AG08395 (cell line): ENCODE measurements around the gene RAB1B.
"Not testable (repeated sequence)": the region's sequence is repeated elsewhere in the genome, so short reads cannot be mapped to it uniquely, and the experiment has no call there.

Source experiments
- DNase-seq: peaks from one replicate; pipeline ENCODE4 v3.0.0; 2012; ENCODE audit warnings: mixed read lengths, low spot score

The RAB1B gene

DNA sequence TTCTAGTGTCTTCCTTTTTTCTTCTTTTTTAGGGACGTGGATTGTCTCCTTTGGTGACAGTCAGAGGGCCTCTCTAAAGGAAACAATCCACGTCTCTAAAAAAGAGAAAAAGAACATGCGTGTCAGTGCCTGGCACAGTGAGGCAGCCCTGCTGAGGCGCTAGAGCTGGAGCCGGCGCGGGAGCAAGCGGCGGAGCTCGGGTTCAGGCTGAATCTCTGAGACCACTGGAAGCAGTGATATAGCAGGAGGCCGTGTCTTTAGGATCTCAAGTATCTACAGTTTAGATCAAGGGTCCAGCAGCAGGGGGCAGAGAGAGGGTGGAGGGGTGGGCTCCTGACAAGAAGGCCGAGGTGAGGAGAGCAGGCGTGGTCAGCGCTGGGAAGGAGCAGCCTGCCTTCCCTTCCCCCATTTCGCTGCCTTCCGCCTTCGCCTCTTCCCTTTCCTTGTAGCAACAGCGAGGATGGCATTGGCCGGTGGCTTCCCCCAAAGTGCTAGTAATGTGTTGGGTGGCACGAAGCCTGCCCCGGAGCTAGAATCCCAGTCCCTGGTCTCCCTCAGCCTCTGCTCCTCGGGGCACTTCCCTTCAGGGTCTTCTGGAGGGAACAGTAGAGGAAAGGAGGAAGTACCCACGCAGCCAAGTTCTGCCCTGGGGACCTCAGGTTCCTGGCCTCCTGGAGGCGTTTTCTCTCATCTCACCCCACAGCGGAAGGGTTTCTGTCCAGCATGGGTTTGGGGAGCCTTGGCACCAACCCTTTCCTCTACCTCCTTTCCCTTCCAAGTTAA, 28.2 kb upstream of the RAB1B start:
- DNase-seq, result no peak

- DNase-seq, result no peak
Observed at GRCh38 chr11:66240781-66241136, 27.7 kb upstream of the RAB1B start.

GRCh38 chr11:66242095-66242765, 26.2 kb upstream of the RAB1B start:
- no peak for DNase-seq

DNA sequence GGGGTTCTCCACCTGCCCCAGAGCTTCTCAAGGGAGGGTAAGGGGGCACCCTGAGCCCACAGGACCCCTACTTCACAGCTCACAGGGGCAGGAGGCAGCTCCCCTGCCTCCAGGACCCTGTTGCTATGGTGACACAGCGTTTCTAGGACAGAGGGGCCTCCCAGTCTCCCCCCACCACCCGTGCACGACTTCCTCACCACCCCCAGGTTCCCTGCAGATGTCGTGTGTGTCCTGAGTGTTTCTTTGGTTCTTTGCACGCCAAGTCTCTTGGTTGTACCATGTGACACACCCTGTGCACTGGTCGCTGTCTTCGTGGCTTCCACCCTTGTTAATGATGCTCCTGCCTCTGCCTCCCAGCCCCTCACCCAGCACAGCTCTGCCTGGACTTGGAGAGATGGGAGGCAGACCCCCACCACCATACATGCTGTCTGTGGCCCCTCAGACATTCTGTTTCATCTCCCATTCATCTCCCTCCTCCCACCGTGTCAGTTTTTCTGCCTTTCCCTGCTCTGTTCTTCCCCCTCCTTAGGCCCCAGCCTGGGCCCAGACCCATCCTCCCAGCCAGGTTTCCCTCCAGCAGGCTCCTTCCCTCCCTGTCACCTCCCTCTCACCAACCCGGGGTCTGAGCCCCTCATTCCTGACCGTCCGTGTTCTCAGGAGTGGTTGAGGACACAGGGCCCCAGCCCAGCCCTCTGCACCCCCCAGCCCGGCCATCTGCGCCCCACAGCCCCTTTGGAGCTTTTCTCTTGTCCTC, 24.5 kb upstream of the RAB1B start:
- no peak for DNase-seq

DNA sequence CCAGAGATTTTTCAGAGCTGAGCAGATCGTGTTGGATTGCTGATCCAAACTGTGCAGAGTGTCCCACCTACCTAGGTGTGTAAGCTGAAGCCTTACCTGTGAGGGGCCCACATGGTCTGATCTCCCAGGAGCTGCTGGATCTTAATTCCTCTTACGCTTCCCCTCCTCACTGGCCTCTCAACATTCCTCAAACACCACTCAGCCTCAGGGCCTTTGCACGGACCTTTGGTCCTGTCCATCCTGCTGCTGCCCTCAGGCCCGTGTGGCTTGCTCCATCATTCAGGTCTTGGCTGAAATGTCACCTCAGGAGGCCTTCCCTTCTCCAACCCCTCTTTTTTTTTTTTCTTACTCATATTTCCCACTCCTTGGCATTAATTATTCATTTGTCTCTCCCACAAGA, 21.1 kb upstream of the RAB1B start:
- DNase-seq, result no peak

DNA sequence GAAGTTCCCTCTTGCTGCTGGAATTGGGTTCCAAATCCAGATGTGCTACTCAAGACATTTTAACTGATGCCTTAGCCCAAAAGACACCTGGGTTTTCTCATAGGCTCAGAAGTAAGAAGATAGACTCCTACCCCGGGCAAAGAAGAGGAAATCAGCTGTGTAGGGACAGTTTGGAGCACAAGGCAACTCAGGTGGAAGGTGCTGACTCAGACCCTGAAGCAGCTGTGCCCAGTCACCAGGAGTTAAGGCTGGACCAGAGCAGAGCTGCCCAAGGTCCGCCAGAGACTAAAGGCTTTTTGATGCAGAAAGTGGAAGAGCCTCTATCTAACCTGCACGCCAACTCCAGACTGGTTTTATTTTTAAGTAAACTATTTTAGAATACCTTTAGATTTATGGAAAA, 20.6 kb upstream of the RAB1B start:
- DNase-seq, result no peak

DNA sequence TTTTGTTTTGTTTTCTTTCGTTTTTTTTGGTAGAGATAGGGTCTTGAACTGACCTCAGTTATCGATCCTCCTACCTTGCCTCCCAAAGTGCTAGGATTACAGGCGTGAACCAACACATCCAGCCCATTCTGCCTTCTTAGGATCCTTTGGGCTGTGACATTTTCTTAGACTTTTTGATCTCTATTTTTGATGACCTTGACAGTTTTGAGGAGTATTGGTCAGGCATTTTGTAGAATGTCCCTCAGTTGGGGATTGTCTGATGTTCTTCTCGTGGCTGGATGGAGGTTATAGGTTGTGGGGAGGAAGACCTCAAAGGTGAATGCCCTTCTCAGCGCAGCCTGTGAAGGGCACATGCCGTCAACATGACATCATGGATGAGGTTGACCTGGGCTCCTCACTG, 19.5 kb upstream of the RAB1B start:
- DNase-seq, result no peak

- DNase-seq, result no peak
Observed at GRCh38 chr11:66251809-66252208, 16.6 kb upstream of the RAB1B start.

DNA sequence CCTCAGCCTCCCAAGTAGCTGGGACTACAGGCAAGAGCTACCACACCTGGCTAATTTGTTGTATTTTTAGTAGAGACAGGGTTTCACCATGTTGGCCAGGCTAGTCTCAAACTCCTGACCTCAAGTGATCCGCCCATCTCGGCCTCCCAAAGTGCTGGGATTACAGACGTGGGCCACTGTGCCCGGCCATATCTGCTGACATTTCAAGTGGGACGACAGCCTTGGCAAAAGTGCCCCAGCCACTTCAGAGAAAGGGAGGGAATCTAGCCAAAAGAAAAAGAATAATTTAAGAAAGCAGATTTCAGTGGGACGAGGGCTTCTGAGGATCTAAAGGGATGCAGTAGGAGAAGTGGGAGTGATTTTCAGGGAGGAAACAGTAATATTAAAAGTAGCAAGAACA, 15.4 kb upstream of the RAB1B start:
- not testable (repeated sequence) for DNase-seq

DNA sequence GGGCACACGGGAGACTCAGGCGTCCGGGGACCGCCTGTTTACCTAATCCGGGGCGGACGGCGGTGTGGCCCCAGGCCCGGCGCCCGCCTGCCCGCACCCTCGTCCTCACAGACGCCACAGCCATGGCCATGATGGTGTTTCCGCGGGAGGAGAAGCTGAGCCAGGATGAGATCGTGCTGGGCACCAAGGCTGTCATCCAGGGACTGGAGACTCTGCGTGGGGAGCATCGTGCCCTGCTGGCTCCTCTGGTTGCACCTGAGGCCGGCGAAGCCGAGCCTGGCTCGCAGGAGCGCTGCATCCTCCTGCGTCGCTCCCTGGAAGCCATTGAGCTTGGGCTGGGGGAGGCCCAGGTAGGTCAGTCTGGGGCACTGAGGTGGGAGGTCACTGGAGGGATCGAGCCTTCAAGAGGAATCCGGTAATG, 10.0 kb upstream of the RAB1B start:
- no peak for DNase-seq

- no peak for DNase-seq
Observed at GRCh38 chr11:66259225-66259624, 9.2 kb upstream of the RAB1B start.

DNA sequence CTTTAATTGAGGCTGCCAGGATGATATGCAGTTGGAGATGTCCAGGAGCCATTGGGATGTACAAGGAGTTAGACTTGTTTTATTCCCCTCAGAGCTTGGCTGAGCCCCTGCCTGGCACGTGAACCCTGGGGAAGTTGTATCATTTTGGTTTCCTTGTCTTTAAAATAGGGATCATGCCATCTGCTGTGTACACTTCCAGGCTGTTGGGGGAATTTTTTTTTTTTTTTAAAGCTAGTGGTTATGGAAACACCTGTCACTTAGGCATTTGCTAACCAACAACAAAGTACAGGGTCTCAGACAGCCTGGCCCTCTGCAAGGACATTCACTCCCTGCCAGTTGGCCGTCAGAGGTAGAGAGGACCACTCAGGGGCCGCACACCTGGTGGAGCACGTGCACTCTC, 8.5 kb upstream of the RAB1B start:
- no peak for DNase-seq

- DNase-seq, result no peak
Observed at GRCh38 chr11:66261578-66261977, 6.9 kb upstream of the RAB1B start.

GRCh38 chr11:66262191-66262590, 6.2 kb upstream of the RAB1B start:
- DNase-seq, result no peak

- DNase-seq, result no peak
Observed at GRCh38 chr11:66262696-66263095, 5.7 kb upstream of the RAB1B start.

DNA sequence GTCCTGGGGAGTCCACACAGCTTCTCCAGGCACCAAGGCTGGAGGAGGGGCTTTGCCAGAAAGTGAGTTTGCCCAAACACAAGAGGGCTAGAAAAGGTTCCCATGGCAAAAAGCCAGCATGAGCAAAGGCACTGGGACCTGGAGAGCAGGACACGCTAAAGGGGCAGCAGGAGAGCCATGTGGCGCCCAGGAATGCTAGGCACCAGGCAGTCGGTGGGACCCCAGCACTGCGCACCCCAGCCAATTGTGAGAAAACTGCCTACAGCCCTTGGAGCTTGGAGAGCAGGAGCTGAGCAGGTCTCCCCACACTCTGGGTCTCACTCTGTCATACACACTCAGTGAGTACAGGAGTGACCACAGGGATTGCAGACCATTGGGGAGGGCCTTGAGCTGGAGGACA, 5.2 kb upstream of the RAB1B start:
- DNase-seq, result no peak

DNA sequence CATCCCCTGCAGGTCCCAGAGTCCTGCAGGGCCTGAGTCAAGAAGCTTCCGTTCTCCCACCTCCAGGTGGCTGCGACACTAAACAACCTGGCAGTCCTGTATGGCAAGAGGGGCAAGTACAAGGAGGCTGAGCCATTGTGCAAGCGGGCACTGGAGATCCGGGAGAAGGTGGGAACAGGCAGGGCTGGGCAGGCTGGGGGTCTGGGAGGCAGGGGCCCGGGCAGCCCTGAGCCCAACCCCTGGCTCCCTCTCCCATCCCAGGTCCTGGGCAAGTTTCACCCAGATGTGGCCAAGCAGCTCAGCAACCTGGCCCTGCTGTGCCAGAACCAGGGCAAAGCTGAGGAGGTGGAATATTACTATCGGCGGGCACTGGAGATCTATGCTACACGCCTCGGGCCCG, 4.7 kb upstream of the RAB1B start:
- no peak for DNase-seq

DNA sequence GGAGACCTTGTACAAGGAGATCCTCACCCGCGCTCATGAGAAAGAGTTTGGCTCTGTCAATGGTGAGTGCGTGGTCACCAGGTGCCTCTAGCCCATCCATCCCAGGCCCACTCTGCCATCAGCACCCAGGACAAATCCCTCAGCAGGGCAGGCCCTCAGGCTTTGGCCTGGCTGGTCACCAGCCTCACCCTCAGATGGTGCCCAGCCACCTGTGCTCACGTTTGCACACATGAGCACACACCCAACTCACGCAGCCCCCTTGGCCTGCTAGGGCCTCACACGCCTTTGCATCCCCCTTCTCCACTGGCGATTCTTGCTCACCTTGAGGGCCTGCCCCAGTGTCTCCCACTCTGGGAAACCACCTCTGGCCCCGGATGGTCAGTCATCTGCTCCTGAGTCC, 4.1 kb upstream of the RAB1B start:
- DNase-seq, result no peak

- no peak for DNase-seq
Observed at GRCh38 chr11:66264914-66265313, 3.5 kb upstream of the RAB1B start.

DNA sequence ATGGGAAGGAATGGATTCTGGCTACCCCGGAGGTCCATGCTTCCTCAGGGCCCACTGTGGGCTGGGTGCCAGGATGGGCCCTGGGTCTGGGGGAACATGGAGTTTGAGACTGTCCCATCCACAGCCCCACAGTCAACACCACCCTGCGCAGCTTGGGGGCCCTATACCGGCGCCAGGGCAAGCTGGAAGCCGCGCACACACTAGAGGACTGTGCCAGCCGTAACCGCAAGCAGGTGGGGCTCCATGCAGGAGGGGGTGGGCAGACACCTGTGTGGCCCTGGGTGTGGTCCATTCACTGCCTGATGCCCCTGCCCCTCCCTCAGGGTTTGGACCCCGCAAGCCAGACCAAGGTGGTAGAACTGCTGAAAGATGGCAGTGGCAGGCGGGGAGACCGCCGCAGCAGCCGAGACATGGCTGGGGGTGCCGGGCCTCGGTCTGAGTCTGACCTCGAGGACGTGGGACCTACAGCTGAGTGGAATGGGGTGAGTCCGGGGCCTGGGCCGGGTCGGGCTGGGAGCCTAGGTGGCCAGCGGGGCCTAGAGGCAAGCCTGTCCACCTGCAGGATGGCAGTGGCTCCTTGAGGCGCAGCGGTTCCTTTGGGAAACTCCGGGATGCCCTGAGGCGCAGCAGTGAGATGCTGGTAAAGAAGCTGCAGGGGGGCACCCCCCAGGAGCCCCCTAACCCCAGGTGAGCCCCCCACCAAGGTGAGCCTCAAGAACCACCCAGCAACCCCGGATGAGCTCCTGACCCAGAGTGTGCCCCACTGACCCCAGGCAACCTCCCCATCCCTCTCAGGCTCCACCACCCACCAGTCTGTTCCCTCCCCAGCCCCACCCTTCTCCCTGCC, 2.7 kb upstream of the RAB1B start:
- no peak for DNase-seq

DNA sequence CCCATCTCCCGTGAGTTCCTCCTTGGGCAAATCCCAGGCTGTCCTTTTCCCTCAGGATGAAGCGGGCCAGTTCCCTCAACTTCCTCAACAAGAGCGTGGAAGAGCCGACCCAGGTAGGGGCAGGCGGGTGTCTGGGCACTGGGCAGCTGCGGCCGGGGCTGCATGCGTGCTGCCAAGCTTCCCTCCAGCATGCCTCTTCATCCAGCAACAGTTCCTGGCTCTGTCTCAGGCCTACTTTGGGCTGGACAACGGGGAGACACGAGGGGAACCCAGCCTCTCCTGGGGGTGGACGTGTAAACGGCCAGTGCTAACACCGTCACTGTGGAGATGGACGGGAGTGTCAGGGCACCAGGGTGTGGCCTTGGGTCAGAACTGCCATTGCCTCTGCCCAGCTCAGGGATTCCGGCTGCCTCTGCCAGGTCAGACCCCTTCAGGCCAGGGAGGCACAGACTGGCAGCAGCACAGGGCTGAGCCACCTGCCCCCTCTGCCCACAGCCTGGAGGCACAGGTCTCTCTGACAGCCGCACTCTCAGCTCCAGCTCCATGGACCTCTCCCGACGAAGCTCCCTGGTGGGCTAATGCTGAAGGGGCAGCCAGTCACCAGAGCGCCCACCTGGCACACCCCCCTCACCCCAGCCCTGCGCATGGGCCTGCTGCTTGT, 1.9 kb upstream of the RAB1B start:
- DNase-seq, result no peak

DNA sequence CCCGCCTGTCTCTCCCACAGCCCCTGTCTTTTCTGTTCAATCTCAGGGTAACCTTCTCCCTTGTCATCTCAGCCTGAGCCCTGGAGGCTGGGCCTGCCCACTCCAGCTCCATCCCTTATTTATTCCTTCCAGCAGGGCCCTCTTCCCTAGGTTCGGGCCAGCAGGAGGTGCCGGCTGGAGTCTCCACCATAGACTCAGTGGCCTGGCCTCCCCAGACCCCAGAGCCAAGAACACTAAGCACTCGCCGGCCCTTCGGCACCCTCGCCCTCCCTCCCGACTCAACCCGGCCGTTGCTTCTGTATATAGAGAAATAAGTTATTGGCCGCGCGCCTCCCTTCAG, 1.4 kb upstream of the RAB1B start:
- no peak for DNase-seq
